K562 (cell line): ENCODE measurements around the gene PAX5. TPM values are rescaled to one million over a fixed set of nuclear protein-coding genes. Genes with fewer than 3 reads are reported as not detected.

ENCODE experiments used
- ATAC-seq: fragments of 200-7000 bp; cut with Tn5 transposase; 3 replicates; pipeline ENCODE4 v1.9.1; 2020; ENCODE audit warnings: moderate library complexity
- BruUV-seq: library from RNA; stranded (reverse); fragments of 400-500 nt; replicated peaks from 2 replicates; lab custom pipeline; 2021; lab: Mats Ljungman, UMichigan
- CTCF ChIA-PET: fragments of 300-600 bp; formaldehyde crosslinking; extraction: SDS; loops from one replicate; lab custom pipeline; 2021; ENCODE audit warnings: low intra/inter-chr PET ratio; lab: Yijun Ruan, JAX
- POLR2A ChIA-PET: fragments of 300-600, 350-650 bp; sonication (Branson Sonifier 250); formaldehyde crosslinking; extraction: SDS; loops from one replicate; lab custom pipeline; 2021; ENCODE audit warnings: antibody characterized with exemption, inconsistent platforms; lab: Yijun Ruan, JAX
- DNase-seq, 4 experiments: peaks; one replicate each; pipeline versions ENCODE4 v3.0.0 to v3.0.0-alpha.2; 2011 to 2018; ENCODE audit warnings: low spot score in 3 of 4, mixed read lengths in 3 of 4; ENCODE audit errors: extremely low read depth in 1 of 4
- FAIRE-seq: peaks from 2 replicates; lab custom pipeline; 2011; peaks lifted over from hg19 to GRCh38; lab: Jason Lieb, UNC
- H2AFZ ChIP-seq: 2 replicates; pipeline ENCODE4 v1.6.0; 2011; ENCODE audit warnings: low read depth, low read length, control low read depth, inconsistent platforms
- H3K27ac ChIP-seq: fragments of 200-600 bp; 3 replicates; pipeline ENCODE4 v1.8.0; 2011; ENCODE audit warnings: low read depth, mild to moderate bottlenecking, control low read depth, inconsistent platforms, low read length, moderate library complexity, mixed read lengths; ENCODE audit errors: extremely low read depth
- H3K27me3 ChIP-seq, 2 experiments: fragments of 300-600 bp in 1 of 2; 2 replicates in 1 of 2; 3 replicates in 1 of 2; pipeline versions ENCODE4 v1.6.0 to v1.8.0; 2011; ENCODE audit warnings: inconsistent platforms in 2 of 2, low read length in 2 of 2, mild to moderate bottlenecking in 1 of 2, mixed read lengths in 1 of 2, moderate library complexity in 1 of 2; ENCODE audit not compliant: control insufficient read depth in 2 of 2, insufficient read depth in 2 of 2
- H3K36me3 ChIP-seq: fragments of 300-600 bp; 3 replicates; pipeline ENCODE4 v1.8.0; 2011; ENCODE audit warnings: mild to moderate bottlenecking, low read length, inconsistent platforms; ENCODE audit not compliant: control insufficient read depth, insufficient read depth
- H3K4me1 ChIP-seq, 2 experiments: fragments of 200-600 bp in 1 of 2; replicated peaks in 1 of 2; 2 replicates in 1 of 2; 3 replicates in 1 of 2; pipeline versions ENCODE4 v1.5.1 to v1.8.0; 2011; ENCODE audit warnings: inconsistent platforms in 2 of 2, low read length in 2 of 2, mild to moderate bottlenecking in 1 of 2, mixed read lengths in 1 of 2, moderate library complexity in 1 of 2; ENCODE audit not compliant: control insufficient read depth in 2 of 2, insufficient read depth in 2 of 2
- H3K4me2 ChIP-seq: 2 replicates; pipeline ENCODE4 v1.6.1; 2011; ENCODE audit warnings: low read length, control low read depth, inconsistent platforms, mixed read lengths; ENCODE audit not compliant: insufficient read depth
- H3K4me3 ChIP-seq: fragments of 200-600 bp; sonication (generic), shearing (Covaris generic); 2 replicates; pipeline ENCODE4 v1.5.1; 2016; ENCODE audit warnings: control low read depth, inconsistent platforms
- H3K79me2 ChIP-seq: fragments of 200-600 bp; 3 replicates; pipeline ENCODE4 v1.8.0; 2011; ENCODE audit warnings: low read length, inconsistent platforms; ENCODE audit not compliant: control insufficient read depth, insufficient read depth
- H3K9ac ChIP-seq, 2 experiments: 2 replicates each; pipeline versions ENCODE4 v1.6.0 to v1.6.1; 2011; ENCODE audit warnings: low read depth in 2 of 2, low read length in 2 of 2, control low read depth in 1 of 2, inconsistent platforms in 1 of 2, mild to moderate bottlenecking in 1 of 2, mixed read lengths in 1 of 2; ENCODE audit not compliant: insufficient read depth in 1 of 2
- H3K9me1 ChIP-seq: one replicate; pipeline ENCODE4 v1.6.0; 2011; ENCODE audit warnings: inconsistent platforms, mild to moderate bottlenecking, low read length, moderate library complexity; ENCODE audit not compliant: control insufficient read depth, insufficient read depth
- H3K9me3 ChIP-seq: replicated peaks from 2 replicates; pipeline ENCODE4 v1.5.1; 2011; ENCODE audit warnings: low read depth, low read length, inconsistent platforms; ENCODE audit not compliant: control insufficient read depth, insufficient read depth
- H4K20me1 ChIP-seq: replicated peaks from 2 replicates; pipeline ENCODE4 v1.6.1; 2011; ENCODE audit warnings: low read length, inconsistent platforms, mixed read lengths; ENCODE audit not compliant: control insufficient read depth, insufficient read depth
- EZH2 ChIP-seq: IDR thresholded peaks from 2 replicates; pipeline ENCODE4 v1.6.1; 2012; ENCODE audit warnings: low read depth, mild to moderate bottlenecking, inconsistent platforms, low read length, borderline replicate concordance
- HNRNPLL ChIP-seq: fragments of 200-400 bp; formaldehyde crosslinking; IDR thresholded peaks from 2 replicates; pipeline ENCODE4 v1.6.1; 2017; ENCODE audit warnings: low read length, low read depth, mild to moderate bottlenecking; ENCODE audit not compliant: poor library complexity, severe bottlenecking
- NR1H2 ChIP-seq: sonication (generic); formaldehyde crosslinking; IDR thresholded peaks from 2 replicates; pipeline ENCODE4 v1.4.0; 2020; ENCODE audit warnings: mild to moderate bottlenecking, missing genetic modification reagents
- ZNF41 ChIP-seq: fragments of 250-450 bp; sonication (Bioruptor Pico); conservative IDR thresholded peaks from 2 replicates; pipeline ENCODE4 v1.4.0; 2020; ENCODE audit warnings: mild to moderate bottlenecking
- WGBS: fragments of 100-300 bp; shearing (Covaris generic); methylation state at CpG from one replicate; pipeline ENCODE4 v1.1.6; 2016; ENCODE audit warnings: low coverage, mixed read lengths; ENCODE audit not compliant: insufficient coverage; ENCODE audit errors: missing lambda C conversion rate; 5-methylcytosine and 5-hydroxymethylcytosine counted together
- in situ Hi-C: fragments of 300-500 bp; cut with MboI; formaldehyde crosslinking; loops from 4 replicates; pipeline ENCODE4 v1.15.0; 2018; ENCODE audit warnings: inconsistent platforms, mixed read lengths
- intact Hi-C: fragments of 100-400 bp; cut with micrococcal nuclease; formaldehyde crosslinking; loops from 2 replicates; pipeline ENCODE4 v1.14.2; 2022
- polyA plus RNA-seq, 8 experiments: library from polyadenylated mRNA; depleted of rRNA in 4 of 8; stranded (reverse) in 5 of 8; unstranded in 3 of 8; fragments of >200 nt; fragmentation: Nextera tagmentation in 2 of 8; fragmentation: Illumina TruSeq in 1 of 8; extraction: Ambion mirVana in 2 of 8; extraction: Trizol in 1 of 8; gene quantifications; 2 replicates each; pipeline versions ENCODE4 v1.2.1 to v1.2.3, GENCODE V29; 2011 to 2014; ENCODE audit warnings: inconsistent platforms in 1 of 8, missing spikeins in 1 of 8
- total RNA-seq, 7 experiments: library from RNA; depleted of rRNA in 6 of 7; stranded (reverse); fragments of >200 nt in 6 of 7; fragmentation: Illumina TruSeq in 2 of 7; extraction: Trizol in 2 of 7; gene quantifications; 2 replicates each; pipeline versions ENCODE4 v1.2.1 to v1.2.3, GENCODE V29; 2011 to 2021; ENCODE audit warnings: low replicate concordance in 1 of 7
- TF ChIP-seq, protein P1 (sequence below): fragments of 250-450 bp; sonication (Bioruptor Pico); IDR thresholded peaks from 2 replicates; pipeline ENCODE4 v1.4.0; 2020; ENCODE audit warnings: mild to moderate bottlenecking, moderate library complexity
- TF ChIP-seq, protein P2 (sequence below): sonication (generic); formaldehyde crosslinking; IDR thresholded peaks from 2 replicates; pipeline ENCODE4 v1.8.1; 2023; ENCODE audit warnings: mild to moderate bottlenecking, missing genetic modification reagents

Gene PAX5
- total and polyA plus RNA-seq, 9 of the 15 experiments (the other 6 are each of a cell fraction or from before 2014, with no cell fraction given), result 0.03 to 0.09 TPM; not detected in 7

DNA sequence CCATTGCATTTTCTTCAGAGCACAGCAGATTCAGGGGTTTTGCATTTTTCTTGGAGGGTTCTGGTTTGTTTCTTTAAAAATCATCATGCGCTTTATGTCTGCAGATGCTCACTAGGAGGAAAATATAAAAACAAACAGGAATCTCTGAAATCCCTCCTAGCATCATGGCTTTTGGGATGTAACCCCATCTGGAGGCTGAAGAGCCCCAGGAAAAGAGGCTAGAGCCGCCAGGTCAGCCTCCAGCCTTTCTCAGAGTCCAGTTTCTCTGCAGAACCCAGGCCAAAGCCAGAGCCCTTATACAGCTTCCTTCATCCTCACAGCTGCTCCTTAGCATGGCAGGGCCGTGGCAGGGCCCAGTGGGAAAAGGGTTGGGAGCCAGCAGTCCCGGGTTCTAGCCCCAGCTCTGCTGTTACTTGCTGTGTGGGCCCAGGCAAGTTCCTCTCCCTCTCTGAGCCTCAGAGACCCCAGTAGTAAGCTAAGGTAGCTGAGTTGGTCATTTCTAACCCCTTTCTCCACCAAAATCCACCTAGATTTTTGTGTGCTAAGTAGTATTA, 62.1 kb downstream of the PAX5 start (continued):
- TF ChIP-seq EZH2 (no peak), NR1H2 (CRISPR knock-in tag) (no peak), HNRNPLL (no peak)
- TF ChIP-seq, protein P1, sequence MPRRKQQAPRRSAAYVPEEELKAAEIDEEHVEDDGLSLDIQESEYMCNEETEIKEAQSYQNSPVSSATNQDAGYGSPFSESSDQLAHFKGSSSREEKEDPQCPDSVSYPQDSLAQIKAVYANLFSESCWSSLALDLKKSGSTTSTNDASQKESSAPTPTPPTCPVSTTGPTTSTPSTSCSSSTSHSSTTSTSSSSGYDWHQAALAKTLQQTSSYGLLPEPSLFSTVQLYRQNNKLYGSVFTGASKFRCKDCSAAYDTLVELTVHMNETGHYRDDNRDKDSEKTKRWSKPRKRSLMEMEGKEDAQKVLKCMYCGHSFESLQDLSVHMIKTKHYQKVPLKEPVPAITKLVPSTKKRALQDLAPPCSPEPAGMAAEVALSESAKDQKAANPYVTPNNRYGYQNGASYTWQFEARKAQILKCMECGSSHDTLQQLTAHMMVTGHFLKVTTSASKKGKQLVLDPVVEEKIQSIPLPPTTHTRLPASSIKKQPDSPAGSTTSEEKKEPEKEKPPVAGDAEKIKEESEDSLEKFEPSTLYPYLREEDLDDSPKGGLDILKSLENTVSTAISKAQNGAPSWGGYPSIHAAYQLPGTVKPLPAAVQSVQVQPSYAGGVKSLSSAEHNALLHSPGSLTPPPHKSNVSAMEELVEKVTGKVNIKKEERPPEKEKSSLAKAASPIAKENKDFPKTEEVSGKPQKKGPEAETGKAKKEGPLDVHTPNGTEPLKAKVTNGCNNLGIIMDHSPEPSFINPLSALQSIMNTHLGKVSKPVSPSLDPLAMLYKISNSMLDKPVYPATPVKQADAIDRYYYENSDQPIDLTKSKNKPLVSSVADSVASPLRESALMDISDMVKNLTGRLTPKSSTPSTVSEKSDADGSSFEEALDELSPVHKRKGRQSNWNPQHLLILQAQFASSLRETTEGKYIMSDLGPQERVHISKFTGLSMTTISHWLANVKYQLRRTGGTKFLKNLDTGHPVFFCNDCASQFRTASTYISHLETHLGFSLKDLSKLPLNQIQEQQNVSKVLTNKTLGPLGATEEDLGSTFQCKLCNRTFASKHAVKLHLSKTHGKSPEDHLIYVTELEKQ (CRISPR knock-in tag), result no peak

DNA sequence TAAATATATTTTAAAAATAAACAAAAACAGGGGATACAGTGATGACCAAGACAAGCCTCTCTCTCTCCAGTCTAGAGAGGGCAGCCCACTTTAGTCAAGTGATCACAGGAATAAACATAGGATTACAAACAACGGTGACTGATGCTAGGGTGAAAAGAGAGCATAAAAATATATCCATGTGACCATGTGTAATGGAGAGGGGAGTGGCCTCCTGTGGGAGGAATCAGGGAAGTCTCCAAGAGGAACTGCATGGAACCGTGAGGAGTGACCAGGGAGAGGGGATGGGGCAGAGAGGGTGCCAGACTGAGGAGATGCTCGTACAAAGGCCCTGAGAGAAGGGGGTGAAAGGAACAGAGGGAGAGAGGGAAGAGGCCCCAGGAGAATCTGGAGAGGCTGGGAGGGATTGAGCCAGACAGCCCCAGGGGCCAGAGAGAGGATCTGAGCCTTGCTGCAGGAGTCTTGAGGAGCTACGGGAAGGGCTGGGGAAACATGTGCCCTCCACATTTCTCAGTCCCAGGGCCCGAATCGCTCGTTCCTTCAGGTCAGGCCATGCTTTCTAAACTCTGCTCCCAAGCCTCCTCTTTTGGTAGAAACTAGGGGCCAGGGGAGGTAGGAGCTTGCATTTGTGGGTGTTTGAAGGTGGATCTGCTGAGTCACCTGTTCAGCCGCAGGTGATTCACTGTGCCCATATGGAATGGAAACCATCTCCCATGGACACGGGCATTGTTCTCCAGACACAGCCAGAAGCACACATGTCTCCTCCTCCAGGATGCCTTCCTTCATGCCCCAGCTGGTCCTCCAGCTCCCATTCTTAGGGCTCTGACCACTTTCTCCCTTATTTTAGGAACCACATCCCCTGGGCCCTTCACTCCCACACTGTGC, 63.8 kb downstream of the PAX5 start:
- Histone ChIP-seq H3K9ac (no peak overlapping the region), H3K4me3 (no peak overlapping the region), H3K36me3 (no peaks in the 10 kb centered on the region), H3K9me3 (no peaks in the 10 kb centered on the region), H4K20me1 (no peaks in the 10 kb centered on the region; the same call in 1 of the 2 replicates), H3K27ac (no peak overlapping the region), H3K79me2 (no peaks in the 10 kb centered on the region), H3K4me1 (no peaks in the 10 kb centered on the region; a peak in 2 of 5 replicates), H3K4me2 (no peak overlapping the region), H2AFZ (no peak overlapping the region)
- no peak for FAIRE-seq
- no peak for ATAC-seq
- ChIA-PET POLR2A (no interaction called here), CTCF (no interaction called here)
- 0% methylated on average over 6 of the region's 9 CpGs for WGBS
- in situ Hi-C loops (no loop called here), intact Hi-C loops (no loop called here)
- TF ChIP-seq, protein P2, sequence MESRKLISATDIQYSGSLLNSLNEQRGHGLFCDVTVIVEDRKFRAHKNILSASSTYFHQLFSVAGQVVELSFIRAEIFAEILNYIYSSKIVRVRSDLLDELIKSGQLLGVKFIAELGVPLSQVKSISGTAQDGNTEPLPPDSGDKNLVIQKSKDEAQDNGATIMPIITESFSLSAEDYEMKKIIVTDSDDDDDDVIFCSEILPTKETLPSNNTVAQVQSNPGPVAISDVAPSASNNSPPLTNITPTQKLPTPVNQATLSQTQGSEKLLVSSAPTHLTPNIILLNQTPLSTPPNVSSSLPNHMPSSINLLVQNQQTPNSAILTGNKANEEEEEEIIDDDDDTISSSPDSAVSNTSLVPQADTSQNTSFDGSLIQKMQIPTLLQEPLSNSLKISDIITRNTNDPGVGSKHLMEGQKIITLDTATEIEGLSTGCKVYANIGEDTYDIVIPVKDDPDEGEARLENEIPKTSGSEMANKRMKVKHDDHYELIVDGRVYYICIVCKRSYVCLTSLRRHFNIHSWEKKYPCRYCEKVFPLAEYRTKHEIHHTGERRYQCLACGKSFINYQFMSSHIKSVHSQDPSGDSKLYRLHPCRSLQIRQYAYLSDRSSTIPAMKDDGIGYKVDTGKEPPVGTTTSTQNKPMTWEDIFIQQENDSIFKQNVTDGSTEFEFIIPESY (CRISPR knock-in tag), result no peak
- TF ChIP-seq ZNF41, result no peak
- TF ChIP-seq, all 486 proteins: peak for 0
- no peak for DNase-seq
- peaks cover 7 to 37% of the 10 kb centered on the region in 2 experiments; a peak in 3 of 5 replicates for H3K27me3 ChIP-seq
- H3K9me1 ChIP-seq, result no peaks in the 10 kb centered on the region
- no TSS peak for BruUV-seq
